Inferior parietal cortex (tissue), 1 donor: ENCODE results near the gene ROGDI.
"Not testable (repeated sequence)": the region's sequence is repeated elsewhere in the genome, so short reads cannot be mapped to it uniquely, and the experiment has no call there.

Experiments used
- DNase-seq: peaks from one replicate; pipeline ENCODE4 v3.0.0-alpha.2; 2016; ENCODE audit errors: extremely low spot score

Gene ROGDI

GRCh38 chr16:4790871-4791270, 11.6 kb downstream of the ROGDI start:
- DNase-seq = no peak

DNA sequence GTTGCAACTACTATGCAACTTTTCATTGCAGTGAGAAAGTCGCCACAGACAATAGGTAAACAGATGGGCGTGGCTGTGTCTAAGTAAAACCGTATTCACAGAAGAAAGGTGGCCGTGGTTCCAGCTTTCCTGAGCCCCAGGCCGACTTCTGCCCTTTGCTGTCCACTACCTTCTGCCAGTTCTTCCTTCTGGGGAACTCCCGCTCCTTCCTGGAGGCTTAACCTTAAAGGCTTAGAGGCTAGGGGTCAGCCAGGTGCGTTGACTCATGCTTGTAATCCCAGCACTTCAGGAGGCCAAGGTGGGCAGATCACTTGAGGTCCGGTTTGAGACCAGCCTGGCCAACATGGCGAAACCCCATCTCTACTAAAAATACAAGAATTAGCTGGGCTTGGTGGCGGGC, 12.2 kb downstream of the ROGDI start:
- DNase-seq = no peak

DNA sequence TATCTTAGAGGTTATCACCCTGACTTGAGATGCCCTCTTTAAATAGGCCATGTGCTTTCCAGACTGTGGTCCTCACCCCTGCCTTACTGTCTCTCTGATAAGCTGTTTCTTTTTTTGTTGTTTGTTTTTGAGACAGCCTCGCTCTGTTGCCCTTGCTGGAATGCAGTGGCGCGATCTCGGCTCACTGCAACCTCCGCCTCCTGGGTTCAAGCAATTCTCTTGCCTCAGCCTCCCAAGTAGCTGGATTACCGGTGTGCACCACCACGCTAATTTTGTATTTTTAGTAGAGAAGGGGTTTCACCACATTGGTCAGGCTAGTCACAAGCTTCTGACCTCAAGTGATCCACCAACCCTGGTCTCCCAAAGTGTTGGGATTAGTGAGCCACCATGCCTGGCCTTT, 13.5 kb downstream of the ROGDI start:
- DNase-seq = no peak

GRCh38 chr16:4788489-4788889, 13.9 kb downstream of the ROGDI start:
- no peak for DNase-seq

- no peak for DNase-seq
Observed at GRCh38 chr16:4787627-4788482, 14.6 kb downstream of the ROGDI start, which contains the start of gene SEPTIN12. TSS of gene SEPTIN12 (minus strand) at chr16:4788345. CDS start at chr16:4787645, 700 bp downstream.

DNA sequence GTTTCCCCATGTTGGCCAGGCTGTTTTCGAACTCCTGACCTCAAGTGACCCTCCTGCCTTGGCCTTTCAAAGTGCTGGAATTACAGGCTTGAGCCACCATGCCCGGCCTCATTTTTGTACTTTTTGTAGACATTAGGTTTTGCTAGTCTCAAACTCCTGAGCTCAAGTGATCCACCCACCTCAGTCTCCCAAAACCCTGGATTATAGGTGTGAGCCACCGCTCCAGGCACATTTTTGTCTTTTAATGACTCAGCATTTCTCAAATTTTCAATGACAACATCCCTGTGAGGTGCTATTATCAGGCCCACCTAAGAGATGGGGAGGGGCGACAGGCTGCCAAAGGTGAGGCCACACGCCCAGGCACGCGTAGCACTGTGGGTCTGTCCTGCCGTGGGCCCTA, 15.4 kb downstream of the ROGDI start:
- DNase-seq = no peak

GRCh38 chr16:4785758-4786433, 16.5 kb downstream of the ROGDI start:
- no peak for DNase-seq

DNA sequence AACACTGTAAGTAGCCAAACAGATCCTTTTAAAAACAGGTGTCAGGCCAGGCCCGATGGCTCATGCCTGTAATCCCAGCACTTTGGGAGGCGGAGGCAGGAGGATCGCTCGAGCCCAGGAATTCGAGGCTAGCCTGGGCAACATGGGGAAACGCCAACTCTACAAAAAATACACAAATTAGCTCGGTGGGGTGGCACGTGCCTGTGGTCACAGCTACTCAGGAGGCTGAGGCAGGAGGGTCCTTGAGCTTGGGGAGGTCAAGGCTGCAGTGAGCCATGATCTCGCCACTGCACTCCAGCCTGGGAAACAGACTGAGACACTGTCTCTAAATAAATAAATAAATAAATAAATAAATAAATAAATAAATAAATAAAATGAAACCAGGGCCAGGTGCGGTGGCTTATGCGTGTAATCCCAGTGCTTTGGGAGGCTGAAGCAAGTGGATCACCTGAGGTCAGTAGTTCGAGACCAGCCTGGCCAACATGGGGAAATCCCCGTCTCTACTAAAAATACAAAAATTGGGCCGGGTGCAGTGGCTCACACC, 17.9 kb downstream of the ROGDI start:
- DNase-seq = not testable (repeated sequence)

GRCh38 chr16:4783951-4784336, 18.5 kb downstream of the ROGDI start:
- DNase-seq = no peak

GRCh38 chr16:4783251-4783950, 19.0 kb downstream of the ROGDI start:
- DNase-seq = no peak

DNA sequence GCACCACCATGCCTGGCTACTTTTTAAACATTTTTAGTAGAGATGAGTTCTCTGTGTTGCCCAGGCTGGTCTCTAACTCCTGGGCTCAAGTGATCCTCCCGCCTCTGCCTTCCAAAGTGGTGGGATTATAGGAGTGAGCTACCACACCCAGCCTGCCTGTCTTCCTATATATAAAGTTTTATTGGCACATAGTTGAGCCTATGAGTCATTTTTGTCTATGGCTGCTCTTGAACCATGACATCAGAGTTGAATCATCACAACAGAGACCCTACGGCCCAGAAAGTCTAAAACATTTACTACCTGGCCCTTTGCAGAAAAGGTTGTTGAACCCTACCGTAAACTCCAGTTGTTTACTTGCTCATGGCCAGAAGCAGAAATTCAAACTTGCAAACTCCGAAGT, 22.2 kb downstream of the ROGDI start:
- no peak for DNase-seq

DNA sequence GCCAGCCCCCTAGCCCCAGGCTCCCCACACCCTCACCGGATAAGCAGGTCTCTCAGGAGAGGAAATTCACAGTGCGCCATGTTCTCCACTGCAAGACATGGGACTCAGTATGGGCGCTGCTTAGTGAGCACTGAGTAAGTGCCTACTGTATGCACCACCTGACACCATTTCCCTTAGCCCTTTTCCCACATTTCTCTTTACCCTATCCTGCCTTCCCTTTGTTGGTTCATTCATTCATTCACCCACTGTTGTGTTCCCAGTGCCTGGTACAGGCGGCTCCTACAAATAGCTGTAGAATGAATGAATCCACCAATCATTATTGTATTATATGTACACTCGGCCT, 24.4 kb downstream of the ROGDI start:
- no peak for DNase-seq

DNA sequence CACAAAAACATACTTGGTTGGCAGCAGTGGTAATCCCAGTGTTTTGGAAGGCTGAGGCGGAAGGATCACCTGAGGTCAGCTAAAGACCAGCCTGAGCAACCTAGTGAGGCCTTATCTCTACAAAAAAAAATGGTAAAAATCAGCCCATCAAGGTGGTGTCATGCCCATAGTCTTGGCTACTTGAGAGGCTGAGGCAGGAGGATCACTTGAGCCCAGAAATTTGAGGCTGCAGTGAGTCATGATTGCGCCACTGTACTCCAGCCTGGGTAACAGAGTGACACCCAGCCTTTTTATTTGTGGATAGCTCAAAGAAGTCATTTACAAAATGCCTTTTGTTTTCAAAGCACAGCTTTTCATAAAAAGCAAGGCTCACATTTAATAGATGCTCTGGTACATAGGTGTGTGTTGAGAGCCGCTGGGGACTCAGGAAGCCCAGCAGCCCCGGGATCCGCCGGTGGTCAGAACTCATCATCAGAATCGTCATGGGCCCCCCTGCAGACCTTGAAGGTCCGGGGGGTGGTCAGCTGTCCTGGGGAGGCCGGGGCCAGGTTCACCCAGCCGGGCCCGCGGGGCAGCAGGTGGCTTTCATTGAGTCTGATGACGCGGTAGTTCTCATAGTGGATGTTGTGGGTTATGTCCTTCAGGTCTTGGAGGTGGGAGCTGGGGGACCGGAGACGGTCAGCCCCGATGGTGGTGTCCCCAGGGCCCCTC, 24.9 kb downstream of the ROGDI start:
- DNase-seq = no peak

DNA sequence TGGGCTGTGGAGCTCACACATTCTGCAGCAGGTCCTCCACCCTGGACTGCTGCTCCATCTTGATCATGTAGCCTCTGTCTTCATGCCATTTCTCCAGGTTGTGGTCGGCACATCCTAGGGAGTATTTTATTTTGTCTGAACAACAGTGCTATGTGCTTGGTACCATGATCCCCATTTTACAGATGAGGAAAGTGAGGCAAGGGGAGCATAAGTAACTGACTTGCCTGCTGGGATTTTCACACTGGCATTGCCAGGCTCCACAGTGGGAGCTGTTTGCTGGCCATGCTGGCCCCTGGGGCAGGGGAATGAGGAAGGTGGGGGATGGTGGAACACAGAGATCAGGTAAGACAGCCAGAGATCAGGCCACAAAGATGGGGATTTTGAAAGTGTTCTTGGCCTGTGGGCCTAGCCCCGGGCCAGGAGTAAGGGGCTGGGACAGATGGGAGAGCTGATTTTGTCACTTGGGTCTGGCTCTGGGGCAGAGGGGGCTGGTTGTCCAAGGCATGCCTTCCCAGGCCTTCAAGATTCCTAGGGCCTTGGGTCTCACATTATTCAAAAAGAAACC, 26.2 kb downstream of the ROGDI start:
- no peak for DNase-seq

DNA sequence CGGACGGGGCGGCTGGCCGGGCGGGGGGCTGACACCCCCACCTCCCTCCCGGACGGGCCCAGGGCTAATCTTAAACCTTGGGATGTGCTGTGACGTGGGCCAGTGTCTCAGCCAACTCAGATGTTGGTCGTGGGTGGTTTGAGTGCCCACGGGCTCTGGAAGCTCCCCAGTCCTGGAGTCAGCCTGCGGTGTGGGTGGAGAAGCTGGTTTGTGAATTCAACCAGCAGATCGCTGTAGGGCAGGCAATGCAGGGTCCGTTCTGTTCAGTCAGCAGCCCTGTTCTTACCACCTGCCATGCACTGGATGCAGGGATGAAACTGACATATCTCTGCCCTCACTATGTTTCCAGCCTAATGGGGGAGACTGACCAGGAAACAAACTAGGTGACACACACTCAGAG, 27.4 kb downstream of the ROGDI start:
- no peak for DNase-seq

- DNase-seq = no peak
Observed at GRCh38 chr16:4772351-4772750, 30.1 kb downstream of the ROGDI start.

- no peak for DNase-seq
Observed at GRCh38 chr16:4771646-4772045, 30.8 kb downstream of the ROGDI start.

DNA sequence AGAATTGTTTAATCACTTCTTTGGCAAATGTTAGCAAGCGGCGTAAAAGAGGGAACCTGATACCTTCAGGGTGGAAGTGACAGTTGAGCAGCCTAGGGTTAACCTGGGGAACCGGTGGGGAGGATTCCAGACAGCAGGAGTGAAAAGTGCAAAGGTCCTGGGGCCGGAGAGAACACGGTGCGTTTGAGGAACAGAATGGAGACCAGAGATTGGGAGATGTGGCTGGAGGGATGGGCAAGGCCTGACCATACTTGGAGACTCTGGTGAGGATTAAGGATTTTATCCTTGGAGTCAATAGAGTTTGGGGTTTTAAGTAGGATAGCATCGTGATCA, 33.2 kb downstream of the ROGDI start:
- peak; percentile 8 for DNase-seq

DNA sequence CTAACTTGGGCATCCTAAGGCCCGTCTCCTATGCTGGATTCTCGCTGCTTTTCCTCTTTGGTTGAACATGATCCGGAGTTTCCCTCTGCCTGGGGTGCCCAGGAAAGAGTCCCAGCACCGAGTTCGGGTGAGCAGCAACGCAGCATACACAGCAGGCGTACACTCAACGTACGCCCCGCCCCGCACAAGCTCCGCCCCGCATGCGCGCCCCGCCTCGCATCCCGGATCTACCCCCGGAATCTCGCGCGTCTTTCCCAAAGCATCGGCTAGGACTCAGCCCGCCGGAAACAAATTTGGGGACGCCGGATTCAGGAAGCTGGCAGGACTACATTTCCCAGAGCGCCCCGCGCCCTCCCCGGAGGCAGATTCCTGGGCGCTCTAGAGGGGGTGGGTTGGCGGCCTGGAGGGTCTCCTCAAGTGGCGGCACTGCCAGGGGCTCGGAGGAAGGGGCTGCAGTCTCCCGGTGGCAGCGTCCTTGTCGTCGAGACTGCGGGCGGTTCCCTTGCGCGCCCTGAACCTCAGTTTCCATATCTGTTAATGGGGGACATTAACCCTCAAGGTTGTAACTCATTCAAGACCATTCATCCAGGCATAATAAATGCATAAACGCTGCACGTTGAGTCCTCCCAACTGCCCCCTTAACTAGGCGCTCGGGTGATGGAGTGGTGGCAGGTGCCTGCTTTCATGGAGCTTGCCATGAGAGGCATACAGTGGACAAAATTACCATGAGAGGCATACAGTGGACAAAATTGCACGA, 33.7 kb downstream of the ROGDI start:
- peak; percentile 96 for DNase-seq

DNA sequence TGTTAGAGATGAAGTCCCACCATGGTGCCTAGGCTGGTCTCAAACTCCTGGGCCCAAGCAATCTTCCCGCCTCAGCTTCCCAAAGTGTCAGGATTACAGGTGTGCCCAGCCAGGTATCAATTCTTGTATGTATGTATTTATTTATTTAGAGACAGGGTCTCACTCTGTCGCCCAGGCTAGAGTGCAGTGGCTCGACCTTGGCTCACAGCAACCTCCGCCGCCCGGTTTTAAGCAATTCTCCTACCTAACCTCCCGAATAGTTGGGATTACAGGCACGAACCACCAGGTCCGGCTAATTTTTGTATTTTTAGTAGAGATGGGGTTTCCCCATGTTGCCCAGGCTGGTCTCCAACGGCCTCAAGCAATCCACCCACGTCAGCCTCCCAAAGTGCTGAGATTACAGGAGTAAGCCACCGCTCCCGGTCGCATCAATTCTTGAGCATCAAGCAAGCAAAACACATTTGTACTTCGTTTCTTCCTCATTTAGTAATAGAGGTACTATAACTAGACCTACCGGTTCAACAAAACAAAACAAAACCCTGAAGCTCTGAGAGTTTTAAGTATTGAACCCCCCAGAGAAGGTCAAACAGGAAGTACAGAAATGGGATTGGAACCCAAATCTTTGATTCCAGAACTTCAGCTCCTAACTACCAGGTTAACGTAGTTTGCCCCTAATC, 34.4 kb downstream of the ROGDI start:
- no peak for DNase-seq
